ENCODE measurements around the gene CFAP92.

CFAP92 gene, protein sequence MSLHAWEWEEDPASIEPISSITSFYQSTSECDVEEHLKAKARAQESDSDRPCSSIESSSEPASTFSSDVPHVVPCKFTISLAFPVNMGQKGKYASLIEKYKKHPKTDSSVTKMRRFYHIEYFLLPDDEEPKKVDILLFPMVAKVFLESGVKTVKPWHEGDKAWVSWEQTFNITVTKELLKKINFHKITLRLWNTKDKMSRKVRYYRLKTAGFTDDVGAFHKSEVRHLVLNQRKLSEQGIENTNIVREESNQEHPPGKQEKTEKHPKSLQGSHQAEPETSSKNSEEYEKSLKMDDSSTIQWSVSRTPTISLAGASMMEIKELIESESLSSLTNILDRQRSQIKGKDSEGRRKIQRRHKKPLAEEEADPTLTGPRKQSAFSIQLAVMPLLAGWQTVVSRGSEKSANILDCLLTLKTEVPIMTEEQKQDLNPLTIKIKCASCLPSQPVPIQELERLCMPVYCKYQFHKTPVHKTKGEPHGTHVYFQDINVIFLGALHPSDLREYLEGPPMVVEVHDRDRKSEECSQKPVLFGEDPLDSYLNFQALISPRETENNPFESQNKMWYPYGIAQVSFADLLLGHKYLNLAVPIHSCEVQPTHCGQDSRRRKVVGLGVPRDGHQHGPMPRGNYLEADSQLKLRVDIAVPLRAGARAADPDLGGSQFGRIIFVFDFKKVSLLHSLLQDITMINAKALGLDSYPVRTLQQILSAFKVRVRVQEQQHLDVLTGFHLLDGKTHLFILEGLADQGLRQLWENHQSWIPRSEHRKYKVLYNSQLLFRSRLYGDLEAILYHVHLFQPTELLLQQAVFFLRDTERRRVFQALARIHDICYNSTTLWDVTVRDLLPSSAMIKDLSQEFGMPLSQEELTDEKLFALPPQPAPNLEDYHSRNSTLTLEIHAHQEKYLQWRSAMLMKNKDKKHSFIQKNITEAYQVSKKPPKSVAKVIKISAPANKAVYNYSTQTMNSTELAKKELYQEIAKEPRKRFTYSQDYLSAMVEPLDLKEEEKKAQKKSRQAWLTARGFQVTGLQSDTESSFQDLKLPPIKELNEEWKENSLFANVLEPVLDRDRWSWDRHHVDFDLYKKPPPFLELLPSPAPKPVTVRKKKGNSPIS

DNA sequence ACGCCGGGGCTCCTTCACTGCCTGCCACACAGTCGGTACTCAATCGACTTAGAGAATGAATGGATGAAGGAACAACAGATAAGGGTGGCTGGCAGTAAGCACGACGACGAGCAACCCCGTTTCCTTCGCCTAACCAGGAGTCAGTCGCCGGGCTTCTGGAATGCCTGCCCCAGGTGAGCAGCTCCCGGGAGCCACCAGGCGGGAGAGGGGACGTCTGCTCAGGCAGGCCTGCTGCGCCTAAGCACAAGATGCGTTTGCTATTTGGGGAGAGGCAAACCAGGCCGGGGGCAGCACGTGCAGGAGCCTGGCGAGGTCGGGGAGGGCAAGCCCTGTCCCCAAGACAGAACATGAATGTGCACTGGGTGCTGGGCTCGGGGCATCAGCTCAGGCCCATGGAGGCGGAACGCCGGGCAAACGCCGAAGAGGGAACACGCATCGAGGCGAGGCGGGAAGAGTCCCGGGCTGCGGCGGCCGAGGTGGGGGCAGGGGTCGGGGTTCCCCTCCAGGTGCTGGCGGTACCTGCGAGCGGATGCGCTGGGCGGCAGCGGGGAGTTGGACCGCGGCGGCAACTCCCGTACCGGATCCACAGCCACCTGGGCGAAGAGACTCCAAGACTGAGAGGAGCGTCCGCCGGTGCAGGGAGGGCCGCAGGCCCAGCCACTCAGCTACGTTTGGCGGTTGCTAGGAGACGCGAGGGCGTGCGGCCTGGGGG, at the start of gene CFAP92:
Gene CFAP92 (minus strand): TSS at position 616 of the 712 bp plus-strand sequence. CDS start 772 bp downstream, outside the sequence.
- H3K9me3 Mint-ChIP-seq: no peaks in the 10 kb centered on the region
- no peak within 1 kb of the TSS for H3K27ac Mint-ChIP-seq
- no peaks in the 10 kb centered on the region for H3K27me3 Mint-ChIP-seq
- peak within 1 kb of the TSS; percentile 55 for H3K4me3 Mint-ChIP-seq
- no peaks in the 10 kb centered on the region for H3K36me3 Mint-ChIP-seq (ENCODE audit: low read depth)
- peak; percentile 93 for DNase-seq
- H3K4me1 Mint-ChIP-seq (ENCODE audit: low read depth): peaks cover 28% of the 10 kb centered on the region

DNA sequence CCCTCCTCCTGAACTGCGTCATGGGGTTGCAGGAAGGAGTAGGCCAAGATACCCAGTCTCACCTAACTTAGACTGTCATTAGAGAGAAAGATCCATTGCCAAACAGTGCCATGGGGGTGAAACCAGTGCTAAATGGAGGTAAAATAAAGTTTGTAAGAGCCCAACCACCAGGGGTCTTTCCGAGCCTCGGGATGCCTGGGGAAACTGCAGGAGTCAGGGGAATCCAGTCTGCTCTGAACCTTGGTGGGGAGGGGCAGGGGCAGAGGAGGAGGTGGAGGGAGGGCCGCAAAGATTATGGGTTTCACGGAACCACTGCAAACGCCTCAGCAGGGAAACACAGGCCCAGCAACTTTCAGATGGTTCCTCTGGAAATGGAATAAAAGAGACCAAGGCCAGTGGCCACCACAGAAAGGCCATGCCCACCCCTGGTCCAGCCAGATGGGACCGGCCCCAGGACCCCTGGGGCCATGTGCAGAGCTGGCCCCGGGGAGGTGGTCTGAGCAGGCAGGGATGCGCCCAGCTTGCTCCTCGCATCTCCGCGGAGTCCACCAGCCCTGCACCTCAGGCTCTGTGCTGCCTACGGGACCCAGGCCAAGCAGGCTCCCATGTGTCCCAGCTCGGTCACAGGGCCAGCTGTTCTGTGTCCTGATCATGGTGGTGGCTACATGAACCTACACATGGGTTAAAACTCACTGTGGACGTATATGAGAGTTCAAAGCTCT, 46.9 kb upstream of the CFAP92 start:
- Mint-ChIP-seq H3K9me3 (no peaks in the 10 kb centered on the region), H3K4me3 (no peak overlapping the region), H3K27me3 (no peaks in the 10 kb centered on the region), H3K4me1 (ENCODE audit: low read depth) (peaks cover 18% of the 10 kb centered on the region), H3K27ac (no peak overlapping the region), H3K36me3 (ENCODE audit: low read depth) (no peaks in the 10 kb centered on the region)
- no peak for DNase-seq

DNA sequence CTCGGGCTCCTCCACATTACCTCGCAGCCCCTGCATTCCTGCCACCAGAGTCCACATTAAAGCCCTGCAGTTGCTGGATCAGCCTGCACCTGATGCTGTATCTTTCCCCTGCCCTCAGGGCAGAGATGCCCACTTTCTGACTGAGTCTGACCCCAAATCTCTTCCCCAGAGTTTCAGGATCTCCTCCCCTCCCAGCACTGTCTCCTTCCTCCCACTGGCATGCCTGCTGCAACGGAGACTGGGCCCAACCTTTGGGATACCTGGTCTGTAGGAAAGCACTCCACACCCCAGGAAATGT, 46.1 kb upstream of the CFAP92 start:
- Mint-ChIP-seq H3K4me3 (no peak overlapping the region), H3K4me1 (ENCODE audit: low read depth) (peaks cover 23% of the 10 kb centered on the region), H3K27me3 (no peaks in the 10 kb centered on the region), H3K27ac (no peak overlapping the region), H3K9me3 (no peaks in the 10 kb centered on the region), H3K36me3 (ENCODE audit: low read depth) (no peaks in the 10 kb centered on the region)
- DNase-seq: no peak

DNA sequence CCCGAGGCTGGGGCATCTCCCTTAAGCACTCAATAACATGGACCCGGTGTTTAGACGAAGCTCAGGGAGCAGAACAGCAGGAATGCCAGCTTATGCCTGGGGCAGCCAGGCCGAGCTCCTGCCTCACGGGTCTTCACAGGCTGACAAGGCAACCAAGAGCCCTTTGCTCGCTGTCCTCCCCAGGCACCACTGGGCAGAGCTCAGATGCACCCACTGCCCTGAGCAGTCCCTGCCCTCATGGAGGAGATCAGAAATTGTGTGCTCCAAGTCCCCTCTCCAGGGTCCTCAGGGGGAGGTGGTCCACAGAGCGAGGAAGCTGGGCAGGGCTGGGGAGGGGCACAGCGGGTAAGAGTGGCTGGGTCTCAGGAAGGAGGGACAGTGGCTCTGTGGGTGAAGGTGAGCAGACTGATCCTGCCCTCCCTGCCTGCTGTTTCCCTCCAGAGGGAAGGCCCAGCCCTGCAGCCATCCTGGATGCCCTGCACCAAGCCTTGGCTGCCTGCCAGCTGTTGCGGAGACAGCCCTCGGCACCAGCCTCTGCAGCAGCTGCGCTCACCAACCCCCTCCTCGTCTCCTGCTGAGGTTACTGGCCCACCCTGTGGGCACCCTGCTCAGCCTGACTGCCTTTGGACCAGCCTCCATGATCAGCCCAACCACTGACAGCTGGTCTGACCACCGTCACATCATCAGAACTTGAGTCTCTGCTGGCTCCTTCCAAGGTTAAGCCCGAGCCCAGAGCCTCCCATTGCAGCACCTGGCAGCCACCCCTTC, 45.6 kb upstream of the CFAP92 start:
- no peak overlapping the region for H3K4me3 Mint-ChIP-seq
- no peaks in the 10 kb centered on the region for H3K9me3 Mint-ChIP-seq
- H3K36me3 Mint-ChIP-seq (ENCODE audit: low read depth): no peaks in the 10 kb centered on the region
- no peak for DNase-seq
- H3K27ac Mint-ChIP-seq: no peak overlapping the region
- peaks cover 21% of the 10 kb centered on the region for H3K4me1 Mint-ChIP-seq (ENCODE audit: low read depth)
- no peaks in the 10 kb centered on the region for H3K27me3 Mint-ChIP-seq

DNA sequence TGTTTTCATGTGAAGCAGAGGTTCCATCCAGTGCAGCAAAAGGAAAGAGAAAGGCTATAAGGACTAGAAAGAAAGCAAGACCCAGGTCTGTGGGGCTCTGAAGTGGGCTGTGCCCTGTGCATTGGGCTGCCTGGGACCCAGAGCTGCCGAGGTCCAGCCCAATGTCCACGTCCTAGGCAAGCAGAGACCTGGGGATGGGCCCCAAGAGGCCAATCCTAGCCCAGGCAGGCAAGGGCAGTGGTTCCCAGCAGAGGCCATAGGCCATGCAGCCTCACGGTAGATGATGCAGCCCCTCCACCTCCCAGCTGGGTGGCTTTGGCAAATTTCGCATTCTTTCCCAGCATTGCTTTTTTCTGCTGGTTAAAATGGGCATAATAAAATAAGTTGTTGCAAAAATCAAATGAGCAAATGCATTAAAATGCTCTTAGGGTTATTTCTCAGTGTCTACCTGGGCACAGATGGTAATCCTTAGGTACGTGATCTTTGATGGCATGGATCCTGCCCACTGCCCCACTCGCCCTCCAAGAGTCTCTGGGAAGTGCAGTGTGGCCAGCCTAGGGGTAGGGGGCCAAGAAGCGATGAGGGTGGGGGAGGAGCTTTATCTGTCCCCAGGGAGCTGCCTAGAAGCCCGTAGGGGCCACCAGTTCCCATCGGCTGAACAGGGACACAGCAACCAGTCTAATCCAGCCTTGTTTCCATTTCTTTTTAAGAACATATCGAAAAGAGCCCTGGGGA, 44.4 kb upstream of the CFAP92 start:
- DNase-seq: no peak
- Mint-ChIP-seq H3K4me3 (no peak overlapping the region), H3K36me3 (ENCODE audit: low read depth) (no peaks in the 10 kb centered on the region), H3K9me3 (no peaks in the 10 kb centered on the region), H3K27me3 (no peaks in the 10 kb centered on the region), H3K4me1 (ENCODE audit: low read depth) (peaks cover 21% of the 10 kb centered on the region), H3K27ac (no peak overlapping the region)

DNA sequence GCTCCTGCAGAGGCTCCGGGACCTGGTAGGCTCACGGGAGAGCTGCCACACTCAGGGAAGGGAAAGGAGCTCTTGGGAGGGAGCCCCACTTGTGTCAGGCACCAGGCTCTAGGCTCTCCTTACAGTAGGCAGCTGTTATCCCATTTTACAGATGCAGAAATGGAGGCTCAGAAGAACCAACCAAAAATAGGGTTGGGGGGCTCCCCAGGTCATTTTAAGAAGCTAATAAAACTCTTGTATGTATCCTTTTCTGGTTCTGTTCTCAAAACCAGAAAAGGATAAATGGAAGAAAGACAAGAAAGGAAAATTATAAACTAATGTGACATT, 43.2 kb upstream of the CFAP92 start:
- no peak overlapping the region for H3K4me3 Mint-ChIP-seq

DNA sequence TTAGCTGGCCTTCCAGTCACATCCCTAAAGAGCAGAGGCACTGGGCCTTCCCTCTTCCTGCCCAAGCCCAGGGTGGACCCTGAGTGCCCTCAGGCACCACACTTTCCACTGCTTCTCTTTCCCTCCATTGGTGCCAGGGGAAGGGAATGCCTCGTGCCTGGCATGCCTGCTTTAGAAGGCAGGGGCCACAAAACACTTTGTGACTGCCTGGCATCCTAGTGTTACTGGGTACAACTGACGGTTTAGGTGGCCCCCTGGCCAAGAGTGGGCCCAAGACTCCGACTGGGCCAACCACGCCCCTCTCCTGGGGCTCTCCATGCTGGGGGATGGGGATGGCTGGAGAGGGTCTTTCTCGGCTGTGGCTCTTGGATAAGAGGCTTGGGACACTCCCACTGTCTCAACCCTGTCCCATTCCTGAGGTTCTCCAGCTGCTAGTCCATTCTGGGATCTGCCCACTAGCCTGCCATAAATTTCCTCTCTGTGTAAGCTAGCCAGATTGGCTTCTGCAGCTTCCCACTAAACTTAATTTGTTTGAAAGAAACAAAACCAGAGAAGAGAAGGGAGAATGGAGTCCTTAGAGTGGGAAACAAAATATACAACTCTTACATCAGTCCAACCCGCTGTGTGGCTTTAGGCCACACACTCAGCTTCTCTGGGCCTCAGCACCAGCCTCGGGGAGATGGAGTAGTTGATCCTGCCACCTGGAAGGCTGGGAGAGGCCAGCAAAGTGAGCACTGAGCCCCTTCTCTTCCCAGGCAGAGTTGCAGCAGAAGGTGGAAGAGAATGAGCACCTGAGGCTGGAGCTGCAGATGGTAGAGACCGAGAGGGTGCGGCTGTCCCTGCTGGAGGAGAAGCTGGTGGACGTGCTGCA, 42.6 kb upstream of the CFAP92 start:
- Mint-ChIP-seq H3K4me1 (ENCODE audit: low read depth) (peaks cover 21% of the 10 kb centered on the region), H3K27me3 (no peaks in the 10 kb centered on the region), H3K36me3 (ENCODE audit: low read depth) (no peaks in the 10 kb centered on the region), H3K27ac (no peak overlapping the region), H3K9me3 (no peaks in the 10 kb centered on the region), H3K4me3 (no peak overlapping the region)
- no peak for DNase-seq

More for the DNA sequence above, 43.2 kb upstream of the CFAP92 start:
- no peak for DNase-seq
- no peaks in the 10 kb centered on the region for H3K9me3 Mint-ChIP-seq
- no peaks in the 10 kb centered on the region for H3K27me3 Mint-ChIP-seq
- no peak overlapping the region for H3K27ac Mint-ChIP-seq
- no peaks in the 10 kb centered on the region for H3K36me3 Mint-ChIP-seq (ENCODE audit: low read depth)
- H3K4me1 Mint-ChIP-seq (ENCODE audit: low read depth): peaks cover 21% of the 10 kb centered on the region

DNA sequence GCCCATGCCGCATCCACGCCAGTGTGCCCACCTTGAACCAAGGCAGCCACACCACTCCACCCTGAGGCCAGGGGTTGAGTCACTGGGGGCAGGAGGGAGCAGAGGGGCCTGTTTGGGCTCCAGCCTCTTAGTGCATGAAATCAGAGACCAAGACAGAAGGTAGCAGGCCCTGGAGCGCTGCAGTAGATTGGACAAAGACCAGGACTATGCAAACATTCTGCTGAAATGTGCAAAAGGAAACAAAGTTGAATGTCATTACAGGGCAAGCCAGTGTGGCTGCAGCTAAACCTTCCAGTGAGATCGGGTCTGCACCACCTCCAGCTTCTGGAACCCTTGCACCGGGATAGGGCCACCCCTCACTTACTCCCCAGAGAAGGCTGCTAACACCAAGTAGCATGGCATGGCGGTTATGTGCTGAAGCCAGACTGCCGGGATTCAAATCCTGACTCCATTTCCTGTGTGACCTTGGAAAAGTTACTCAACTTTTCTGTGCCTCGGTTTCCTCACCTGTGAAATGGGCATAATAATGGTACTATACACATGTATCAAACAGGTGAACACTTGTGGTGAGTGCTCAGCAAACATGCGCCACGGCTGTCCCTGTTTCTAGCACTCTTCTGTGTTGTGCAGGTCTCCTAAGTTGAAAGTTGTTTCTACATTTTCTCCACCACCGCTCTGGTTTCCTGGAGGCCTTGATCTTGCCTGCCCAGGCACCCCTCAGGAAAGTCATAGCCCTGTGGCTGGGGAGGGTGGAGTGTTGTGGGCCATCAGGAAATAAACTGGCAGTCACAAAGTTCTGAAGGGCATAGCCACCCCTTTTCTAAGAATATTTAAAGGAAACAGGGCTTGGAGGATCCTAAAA, 41.7 kb upstream of the CFAP92 start:
- H3K9me3 Mint-ChIP-seq: no peaks in the 10 kb centered on the region
- H3K4me3 Mint-ChIP-seq: no peak overlapping the region
- H3K36me3 Mint-ChIP-seq (ENCODE audit: low read depth): no peaks in the 10 kb centered on the region
- no peaks in the 10 kb centered on the region for H3K27me3 Mint-ChIP-seq
- no peak for DNase-seq
- H3K27ac Mint-ChIP-seq: peak overlapping the region; percentile 37
- H3K4me1 Mint-ChIP-seq (ENCODE audit: low read depth): peaks cover 21% of the 10 kb centered on the region

DNA sequence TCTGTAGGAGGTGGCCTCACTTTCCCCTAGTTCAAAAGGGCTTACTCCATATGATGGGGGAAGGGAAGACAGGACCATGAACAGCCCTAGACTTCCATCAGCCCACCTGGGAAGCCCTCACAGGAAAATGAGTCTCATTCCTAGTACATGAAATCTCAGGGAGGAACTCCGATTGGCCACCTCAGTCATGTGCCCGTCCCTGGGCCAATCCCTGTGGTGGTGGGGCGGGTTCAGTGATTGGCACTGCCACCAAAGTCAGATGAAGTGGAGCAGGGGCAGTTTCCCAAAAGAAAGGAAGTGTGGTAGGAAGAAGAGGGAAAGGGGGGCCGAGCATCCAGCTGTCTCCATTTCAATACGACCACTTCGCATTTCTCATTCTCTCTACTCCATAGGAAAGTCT, 40.8 kb upstream of the CFAP92 start:
- no peak for DNase-seq

DNA sequence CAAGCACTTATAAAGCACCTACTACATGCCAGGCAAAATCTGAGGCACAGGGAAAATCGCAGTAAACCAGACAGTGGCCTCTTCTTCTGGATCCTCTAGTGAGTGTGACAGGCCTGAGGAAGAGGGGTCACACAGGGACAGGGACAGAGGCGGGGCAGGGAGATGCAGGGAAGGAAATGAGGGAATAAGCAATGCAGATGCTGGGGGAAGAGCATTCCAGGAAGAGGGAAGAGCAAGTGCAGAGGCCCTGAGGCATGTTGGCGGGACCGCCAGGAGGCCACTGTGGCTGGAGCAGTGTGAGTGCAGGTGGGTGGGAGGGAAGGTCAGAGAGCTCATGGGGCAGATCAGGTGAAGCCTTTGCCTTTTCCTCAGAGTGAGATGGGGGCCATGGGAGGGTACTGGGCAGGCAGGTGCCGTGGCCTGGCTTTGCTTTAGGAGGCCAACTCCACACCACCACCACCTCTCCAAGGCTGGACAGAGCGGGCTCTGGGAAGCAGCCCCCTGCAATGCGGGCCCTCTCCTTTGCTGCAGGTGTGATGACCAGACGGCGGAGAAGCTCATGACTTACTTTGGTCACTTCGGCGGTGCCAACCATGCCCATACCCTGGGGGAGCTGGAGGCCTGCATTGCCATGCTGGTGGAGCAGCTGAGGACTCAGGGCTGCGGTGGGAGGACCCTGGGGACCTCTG, 39.9 kb upstream of the CFAP92 start:
- H3K27me3 Mint-ChIP-seq: no peaks in the 10 kb centered on the region
- no peaks in the 10 kb centered on the region for H3K9me3 Mint-ChIP-seq
- H3K4me1 Mint-ChIP-seq (ENCODE audit: low read depth): peaks cover 16% of the 10 kb centered on the region
- no peak overlapping the region for H3K4me3 Mint-ChIP-seq
- no peak for DNase-seq
- no peaks in the 10 kb centered on the region for H3K36me3 Mint-ChIP-seq (ENCODE audit: low read depth)
- no peak overlapping the region for H3K27ac Mint-ChIP-seq

More for the DNA sequence above, 40.8 kb upstream of the CFAP92 start:
- peaks cover 17% of the 10 kb centered on the region for H3K4me1 Mint-ChIP-seq (ENCODE audit: low read depth)
- H3K27me3 Mint-ChIP-seq: no peaks in the 10 kb centered on the region
- no peak overlapping the region for H3K4me3 Mint-ChIP-seq
- H3K27ac Mint-ChIP-seq: no peak overlapping the region
- no peaks in the 10 kb centered on the region for H3K36me3 Mint-ChIP-seq (ENCODE audit: low read depth)
- H3K9me3 Mint-ChIP-seq: no peaks in the 10 kb centered on the region

DNA sequence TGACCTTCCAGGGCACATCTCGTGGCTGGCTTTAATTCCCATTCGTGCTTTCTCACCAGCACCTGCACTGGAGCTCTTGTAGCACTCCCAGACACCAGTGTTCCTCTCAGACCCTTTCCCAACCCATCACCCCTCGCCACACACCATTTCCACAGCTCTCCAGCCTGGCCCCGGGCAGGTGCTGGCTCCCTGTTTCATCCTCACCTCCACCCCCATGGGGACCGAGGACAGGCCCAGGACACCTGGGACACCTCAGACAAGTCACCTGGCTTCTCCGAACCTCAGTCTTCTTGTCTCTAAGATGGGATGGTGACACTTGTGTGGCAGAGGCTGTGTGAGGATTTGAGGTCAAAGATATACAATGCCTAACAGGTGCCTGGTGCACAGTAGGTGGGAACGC, 39.3 kb upstream of the CFAP92 start:
- H3K27ac Mint-ChIP-seq: no peak overlapping the region
- H3K36me3 Mint-ChIP-seq (ENCODE audit: low read depth): no peaks in the 10 kb centered on the region
- DNase-seq: no peak
- no peaks in the 10 kb centered on the region for H3K9me3 Mint-ChIP-seq
- H3K27me3 Mint-ChIP-seq: no peaks in the 10 kb centered on the region
- no peak overlapping the region for H3K4me3 Mint-ChIP-seq
- H3K4me1 Mint-ChIP-seq (ENCODE audit: low read depth): peaks cover 16% of the 10 kb centered on the region

Measured in activated T-cell treated with anti-CD3 and anti-CD28 coated beads, Interleukin-2, amount 50 U/mL, for 24 hours (primary cell).